Fibroblast of lung (primary cell): ENCODE results near the gene GNPAT. TPM values are rescaled to one million over a fixed set of nuclear protein-coding genes. Genes with fewer than 3 reads are reported as not detected.

Source experiments
- DNase-seq, 2 donors: peaks; one replicate each; pipeline versions ENCODE4 v3.0.0 to v3.0.0-alpha.2; 2010; ENCODE audit warnings: low read depth in 2 of 2
- H2AFZ ChIP-seq: 2 replicates; pipeline ENCODE4 v1.5.1; 2012; ENCODE audit warnings: low read length, control low read depth, inconsistent platforms
- H3K27ac ChIP-seq: 2 replicates; pipeline ENCODE4 v1.5.1; 2011; ENCODE audit warnings: low read length, control low read depth; ENCODE audit not compliant: insufficient read depth
- H3K27me3 ChIP-seq: 2 replicates; pipeline ENCODE4 v1.5.1; 2011; ENCODE audit warnings: mild to moderate bottlenecking, low read length; ENCODE audit not compliant: control insufficient read depth, insufficient read depth
- H3K36me3 ChIP-seq: 2 replicates; pipeline ENCODE4 v1.5.1; 2011; ENCODE audit warnings: low read length; ENCODE audit not compliant: control insufficient read depth, insufficient read depth
- H3K4me1 ChIP-seq: 2 replicates; pipeline ENCODE4 v1.5.1; 2011; ENCODE audit warnings: low read length; ENCODE audit not compliant: control insufficient read depth, insufficient read depth; ENCODE audit errors: extremely low read depth
- H3K4me2 ChIP-seq: 2 replicates; pipeline ENCODE4 v1.5.1; 2011; ENCODE audit warnings: low read length, control low read depth; ENCODE audit not compliant: insufficient read depth; ENCODE audit errors: extremely low read depth
- H3K4me3 ChIP-seq, 4 experiments: fragments of 200-600 bp in 1 of 4; sonication (generic) in 1 of 4; replicated peaks in 1 of 4; 2 replicates each; pipeline ENCODE4 v1.5.1; 2011 to 2016; ENCODE audit warnings: low read length in 4 of 4, low read depth in 3 of 4, mild to moderate bottlenecking in 3 of 4, control low read depth in 2 of 4, inconsistent platforms in 1 of 4, mixed read lengths in 1 of 4; ENCODE audit not compliant: insufficient read depth in 1 of 4; ENCODE audit errors: control extremely low read depth in 1 of 4
- H3K79me2 ChIP-seq: 2 replicates; pipeline ENCODE4 v1.5.1; 2012; ENCODE audit warnings: mild to moderate bottlenecking, low read length, inconsistent platforms; ENCODE audit not compliant: control insufficient read depth, insufficient read depth
- H3K9ac ChIP-seq: 2 replicates; pipeline ENCODE4 v1.5.1; 2011; ENCODE audit warnings: mild to moderate bottlenecking, low read length, control low read depth; ENCODE audit not compliant: insufficient read depth
- H3K9me3 ChIP-seq: 2 replicates; pipeline ENCODE4 v1.5.1; 2012; ENCODE audit warnings: low read depth, low read length; ENCODE audit not compliant: control insufficient read depth, insufficient read depth
- H4K20me1 ChIP-seq: 2 replicates; pipeline ENCODE4 v1.5.1; 2011; ENCODE audit warnings: low read length; ENCODE audit not compliant: control insufficient read depth, insufficient read depth; ENCODE audit errors: extremely low read depth
- CTCF ChIP-seq, 2 donors: IDR thresholded peaks in 1 of 2; conservative IDR thresholded peaks in 1 of 2; 1 replicate in 1 of 2; 2 replicates in 1 of 2; pipeline ENCODE4 v1.5.1; 2011 to 2012; ENCODE audit warnings: low read length in 2 of 2, control low read depth in 1 of 2, inconsistent platforms in 1 of 2, low read depth in 1 of 2, mild to moderate bottlenecking in 1 of 2
- EZH2 ChIP-seq: IDR thresholded peaks from 2 replicates; pipeline ENCODE4 v1.5.1; 2012; ENCODE audit warnings: low read length, control low read depth, mild to moderate bottlenecking; ENCODE audit errors: missing control alignments
- polyA plus RNA-seq, 2 donors: library from polyadenylated mRNA; depleted of rRNA in 1 of 2; stranded (reverse) in 1 of 2; unstranded in 1 of 2; fragments of >200 nt; gene quantifications; 2 replicates each; pipeline ENCODE4 v1.2.1, GENCODE V29; 2011 to 2012; ENCODE audit warnings: missing spikeins in 1 of 2
- total RNA-seq: library from RNA; depleted of rRNA; stranded (reverse); fragments of >200 nt; gene quantifications from 2 replicates; pipeline ENCODE4 v1.2.1, GENCODE V29; 2014

The GNPAT gene
- total and polyA plus RNA-seq, 2 donors (not counting 1 experiment from before 2014, with no cell fraction given): 42.5 to 60.4 TPM

GRCh38 chr1:231286603-231287002 lies 45.6 kb downstream of the GNPAT start:
- no peaks in the 10 kb centered on the region for H3K9me3 ChIP-seq
- no peak overlapping the region for H2AFZ ChIP-seq
- no peaks in the 10 kb centered on the region for H3K27me3 ChIP-seq
- no peak for DNase-seq
- H3K36me3 ChIP-seq: no peaks in the 10 kb centered on the region
- H3K4me2 ChIP-seq: no peak overlapping the region
- no peak overlapping the region for H3K9ac ChIP-seq
- no peaks in the 10 kb centered on the region for H4K20me1 ChIP-seq
- H3K27ac ChIP-seq: no peak overlapping the region
- no peaks in the 10 kb centered on the region for H3K4me1 ChIP-seq
- TF ChIP-seq EZH2: no peak
- TF ChIP-seq CTCF (conservative IDR thresholded peaks at IDR 0.05 in 1 of 2, IDR thresholded peaks at IDR 0.05 in 1 of 2; ENCODE audit: low read depth in 1 of 2, low read length in 2 of 2): no peak
- no peaks in the 10 kb centered on the region for H3K79me2 ChIP-seq
- H3K4me3 ChIP-seq: no peak overlapping the region

GRCh38 chr1:231295938-231296337 lies 54.9 kb downstream of the GNPAT start:
- Histone ChIP-seq H3K27ac (no peak overlapping the region), H3K36me3 (no peaks in the 10 kb centered on the region), H3K79me2 (no peaks in the 10 kb centered on the region), H3K9ac (no peak overlapping the region), H2AFZ (no peak overlapping the region), H4K20me1 (no peaks in the 10 kb centered on the region), H3K4me1 (no peaks in the 10 kb centered on the region), H3K9me3 (no peaks in the 10 kb centered on the region), H3K27me3 (no peaks in the 10 kb centered on the region), H3K4me3 (no peak overlapping the region), H3K4me2 (no peak overlapping the region)
- DNase-seq: no peak
- TF ChIP-seq CTCF (conservative IDR thresholded peaks at IDR 0.05 in 1 of 2, IDR thresholded peaks at IDR 0.05 in 1 of 2; ENCODE audit: low read depth in 1 of 2, low read length in 2 of 2): no peak
- TF ChIP-seq EZH2: no peak

- Histone ChIP-seq H3K4me1 (no peaks in the 10 kb centered on the region), H2AFZ (no peak overlapping the region), H3K27ac (no peak overlapping the region), H3K79me2 (no peaks in the 10 kb centered on the region), H3K36me3 (no peaks in the 10 kb centered on the region), H3K27me3 (no peaks in the 10 kb centered on the region), H3K4me3 (no peak overlapping the region), H3K9ac (no peak overlapping the region), H3K9me3 (no peaks in the 10 kb centered on the region), H3K4me2 (no peak overlapping the region), H4K20me1 (no peaks in the 10 kb centered on the region)
- no peak for DNase-seq
- TF ChIP-seq EZH2 (no peak), CTCF (conservative IDR thresholded peaks at IDR 0.05 in 1 of 2, IDR thresholded peaks at IDR 0.05 in 1 of 2; ENCODE audit: low read depth in 1 of 2, low read length in 2 of 2) (no peak)
Observed at GRCh38 chr1:231301990-231302389, 61.0 kb downstream of the GNPAT start.
